Calu3 (cell line): ENCODE results near the gene DLX1. TPM values are rescaled to one million over a fixed set of nuclear protein-coding genes. Genes with fewer than 3 reads are reported as not detected.

ENCODE experiments used
- Bru-seq: library from RNA; stranded (reverse); fragments of 400-500 nt; gene quantifications from one replicate; lab custom pipeline; 2021; lab: Mats Ljungman, UMichigan
- BruChase-seq, 2 experiments: library from RNA; stranded (reverse); fragments of 400-500 nt; gene quantifications; one replicate each; lab custom pipeline; 2021; lab: Mats Ljungman, UMichigan
- BruUV-seq: library from RNA; stranded (reverse); fragments of 400-500 nt; replicated peaks from 2 replicates; lab custom pipeline; 2021; lab: Mats Ljungman, UMichigan
- CTCF ChIA-PET: fragments of 300-600 bp; sonication (Branson Sonifier 250); formaldehyde crosslinking; loops from one replicate; lab custom pipeline; 2022; ENCODE audit warnings: antibody characterized with exemption; lab: Charles Lee
- DNase-seq: peaks from one replicate; pipeline ENCODE4 v3.0.0; 2022
- H3K27ac Mint-ChIP-seq: one replicate; pipeline ENCODE4 v1.8.0; 2022; ENCODE audit warnings: mixed read lengths; ENCODE audit not compliant: unreplicated experiment
- H3K27me3 Mint-ChIP-seq: one replicate; pipeline ENCODE4 v1.8.0; 2022; ENCODE audit warnings: mixed read lengths; ENCODE audit not compliant: unreplicated experiment
- H3K36me3 Mint-ChIP-seq: one replicate; pipeline ENCODE4 v1.8.0; 2022; ENCODE audit warnings: mild to moderate bottlenecking, moderate library complexity, mixed read lengths; ENCODE audit not compliant: insufficient read depth, unreplicated experiment
- H3K4me1 Mint-ChIP-seq: one replicate; pipeline ENCODE4 v1.8.0; 2022; ENCODE audit warnings: mild to moderate bottlenecking, low read depth, mixed read lengths; ENCODE audit not compliant: unreplicated experiment
- H3K4me3 Mint-ChIP-seq: one replicate; pipeline ENCODE4 v1.8.0; 2022; ENCODE audit warnings: mild to moderate bottlenecking, low read depth, moderate library complexity, mixed read lengths; ENCODE audit not compliant: unreplicated experiment
- H3K9me3 Mint-ChIP-seq: one replicate; pipeline ENCODE4 v1.8.0; 2022; ENCODE audit warnings: low read depth, mixed read lengths; ENCODE audit not compliant: unreplicated experiment
- CTCF ChIP-seq: fragments of 200-600 bp; IDR thresholded peaks from one replicate; pipeline ENCODE4 v1.8.0; 2022; ENCODE audit warnings: antibody characterized with exemption; ENCODE audit not compliant: unreplicated experiment
- intact Hi-C: fragments of 100-400 bp; cut with micrococcal nuclease; formaldehyde crosslinking; loops from one replicate; pipeline ENCODE4 v1.10.0; 2022; ENCODE audit not compliant: unreplicated experiment
- long read RNA-seq: library from polyadenylated mRNA; stranded (forward); transcript quantifications from one replicate; pipeline ENCODE4 v2.0.0, GENCODE V29; 2022
- total RNA-seq: library from RNA; stranded (reverse); gene quantifications from 2 replicates; pipeline ENCODE4 v1.2.3, GENCODE V29; 2022

The DLX1 gene
- total RNA-seq, result not detected in 2 replicates
- not detected for Bru-seq, nascent RNA
- percentile 19 among the genes with signal in this experiment for BruChase-seq, experiment 1, labeled RNA remaining after a 6-hour chase
- not detected for BruChase-seq, experiment 2, labeled RNA remaining after a 2-hour chase
- long read RNA-seq, partial matches to known transcripts, result 0 of 2 reads
- long read RNA-seq, other reads (novel, unspliced or antisense), result 1 of 2 reads

DNA sequence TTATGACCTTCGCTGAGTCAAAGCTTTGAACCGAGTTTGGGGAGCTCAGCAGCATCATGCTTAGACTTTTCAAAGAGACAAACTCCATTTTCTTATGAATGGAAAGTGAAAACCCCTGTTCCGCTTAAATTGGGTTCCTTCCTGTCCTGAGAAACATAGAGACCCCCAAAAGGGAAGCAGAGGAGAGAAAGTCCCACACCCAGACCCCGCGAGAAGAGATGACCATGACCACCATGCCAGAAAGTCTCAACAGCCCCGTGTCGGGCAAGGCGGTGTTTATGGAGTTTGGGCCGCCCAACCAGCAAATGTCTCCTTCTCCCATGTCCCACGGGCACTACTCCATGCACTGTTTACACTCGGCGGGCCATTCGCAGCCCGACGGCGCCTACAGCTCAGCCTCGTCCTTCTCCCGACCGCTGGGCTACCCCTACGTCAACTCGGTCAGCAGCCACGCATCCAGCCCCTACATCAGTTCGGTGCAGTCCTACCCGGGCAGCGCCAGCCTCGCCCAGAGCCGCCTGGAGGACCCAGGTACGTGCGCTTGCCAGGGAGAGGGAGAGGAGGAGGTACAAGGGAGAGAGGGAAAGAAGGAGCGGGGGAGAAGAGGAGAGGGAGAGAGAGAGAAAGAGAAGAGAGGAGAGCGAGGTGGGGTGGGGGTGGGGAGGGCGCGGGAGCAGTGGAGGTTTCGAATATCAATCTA is at the start of gene DLX1:
Gene DLX1, plus strand, starts transcription at position 48 of the 700 bp plus-strand sequence. Its CDS starts 171 bp downstream, at position 219.
- Mint-ChIP-seq H3K4me3 (peak within 1 kb of the TSS; percentile 88), H3K9me3 (no peaks in the 10 kb centered on the region), H3K27ac (peak within 1 kb of the TSS; percentile 14), H3K4me1 (peaks cover 40% of the 10 kb centered on the region), H3K36me3 (peaks cover 23% of the 10 kb centered on the region), H3K27me3 (peaks cover 90% of the 10 kb centered on the region)
- TF ChIP-seq CTCF, result no peak
- no peak for DNase-seq
- CTCF ChIA-PET, result interaction anchor here (0.6 to 2.0 kb wide), 4 partner anchors 10 to 41 kb away, joined by 4 to 8 read pairs (median 5); no protein-coding TSS in a partner anchor
- no TSS peak for BruUV-seq
- intact Hi-C loops, result no loop called here

- no peak overlapping the region for H3K27ac Mint-ChIP-seq
- no peaks in the 10 kb centered on the region for H3K27me3 Mint-ChIP-seq
- intact Hi-C loops, result no loop called here
- H3K9me3 Mint-ChIP-seq, result no peaks in the 10 kb centered on the region
- BruUV-seq, result no TSS peak
- no peak for DNase-seq
- no peaks in the 10 kb centered on the region for H3K36me3 Mint-ChIP-seq
- TF ChIP-seq CTCF, result no peak
- no peaks in the 10 kb centered on the region for H3K4me1 Mint-ChIP-seq
- CTCF ChIA-PET, result interaction anchor here (1.1 kb wide), 1 partner anchor 17 kb away, joined by 3 read pairs; no protein-coding TSS in a partner anchor
- no peak overlapping the region for H3K4me3 Mint-ChIP-seq
These were observed 47.2 kb upstream of the DLX1 start for GRCh38 chr2:172038121-172038520.

DNA sequence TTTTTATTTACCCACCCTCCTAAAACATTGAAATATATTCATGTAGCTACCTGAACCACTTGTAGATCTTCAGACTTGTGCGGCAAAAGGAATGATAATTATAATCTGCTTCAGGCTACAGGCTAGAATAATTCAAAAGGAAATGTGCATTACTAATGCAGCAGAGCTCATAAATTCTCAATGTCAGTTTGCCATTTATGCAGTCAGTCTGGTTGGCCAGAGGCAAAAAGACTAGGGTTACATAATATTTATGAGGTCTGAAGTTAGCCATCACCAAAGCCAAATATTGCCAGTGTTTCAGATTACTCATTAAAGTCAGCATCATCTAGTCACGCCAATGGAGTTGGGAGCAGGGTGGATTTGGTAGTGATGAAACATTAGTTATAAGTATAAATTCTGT is 46.7 kb upstream of the DLX1 start:
- H3K4me3 Mint-ChIP-seq, result no peak overlapping the region
- no peaks in the 10 kb centered on the region for H3K36me3 Mint-ChIP-seq
- H3K4me1 Mint-ChIP-seq, result no peaks in the 10 kb centered on the region
- H3K27ac Mint-ChIP-seq, result no peak overlapping the region
- no peaks in the 10 kb centered on the region for H3K27me3 Mint-ChIP-seq
- TF ChIP-seq CTCF, result no peak
- intact Hi-C loops, result no loop called here
- BruUV-seq, result no TSS peak
- DNase-seq, result no peak
- H3K9me3 Mint-ChIP-seq, result no peaks in the 10 kb centered on the region
- CTCF ChIA-PET, result interaction anchor here (1.1 kb wide), 1 partner anchor 18 kb away, joined by 3 read pairs; no protein-coding TSS in a partner anchor

- DNase-seq, result no peak
- Mint-ChIP-seq H3K36me3 (no peaks in the 10 kb centered on the region), H3K4me1 (no peaks in the 10 kb centered on the region), H3K27ac (no peak overlapping the region), H3K9me3 (no peaks in the 10 kb centered on the region), H3K4me3 (no peak overlapping the region), H3K27me3 (no peaks in the 10 kb centered on the region)
- CTCF ChIA-PET, result interaction anchor here (0.7 kb wide), 1 partner anchor 146 kb away, joined by 6 read pairs; no protein-coding TSS in a partner anchor
- TF ChIP-seq CTCF, result no peak
- intact Hi-C loops, result no loop called here
- no TSS peak for BruUV-seq
These were observed 46.1 kb upstream of the DLX1 start for GRCh38 chr2:172039011-172039704.
